ENCODE measurements around the gene SIAH3.
A peak's percentile ranks its signal among the peaks of the same experiment; 100 is the strongest.

Gene SIAH3

GRCh38 chr13:45737571-45738017 lies 114.0 kb downstream of the SIAH3 start:
- DNase-seq (ENCODE audit: extremely low read depth, low read depth) = no peak
- no peak overlapping the region for H3K4me3 ChIP-seq (replicated peaks; ENCODE audit: low read depth, low read length)
- TF ChIP-seq CTCF (IDR thresholded peaks at IDR 0.05; ENCODE audit: low read depth, low read length, missing control alignments) = peak; percentile 34

GRCh38 chr13:45733361-45733760 lies 118.2 kb downstream of the SIAH3 start:
- H3K4me3 ChIP-seq (replicated peaks; ENCODE audit: low read depth, low read length) = no peak overlapping the region
- DNase-seq (ENCODE audit: extremely low read depth, low read depth) = no peak
- no peak for TF ChIP-seq CTCF (IDR thresholded peaks at IDR 0.05; ENCODE audit: low read depth, low read length, missing control alignments)

- DNase-seq (ENCODE audit: extremely low read depth, low read depth) = no peak
- TF ChIP-seq CTCF (IDR thresholded peaks at IDR 0.05; ENCODE audit: low read depth, low read length, missing control alignments) = no peak
- no peak overlapping the region for H3K4me3 ChIP-seq (replicated peaks; ENCODE audit: low read depth, low read length)
These were observed 118.6 kb downstream of the SIAH3 start for GRCh38 chr13:45732916-45733315.

GRCh38 chr13:45731455-45731854 lies 120.1 kb downstream of the SIAH3 start:
- no peak for DNase-seq (ENCODE audit: extremely low read depth, low read depth)
- no peak overlapping the region for H3K4me3 ChIP-seq (replicated peaks; ENCODE audit: low read depth, low read length)
- TF ChIP-seq CTCF (IDR thresholded peaks at IDR 0.05; ENCODE audit: low read depth, low read length, missing control alignments) = no peak

GRCh38 chr13:45728759-45729158 lies 122.8 kb downstream of the SIAH3 start:
- no peak for DNase-seq (ENCODE audit: extremely low read depth, low read depth)
- TF ChIP-seq CTCF (IDR thresholded peaks at IDR 0.05; ENCODE audit: low read depth, low read length, missing control alignments) = peak; percentile 13
- H3K4me3 ChIP-seq (replicated peaks; ENCODE audit: low read depth, low read length) = no peak overlapping the region
